Ishikawa (cell line): ENCODE measurements around the gene EPB41.

ENCODE experiments used
- CEBPB ChIP-seq: IDR thresholded peaks from 2 replicates; pipeline ENCODE4 v1.6.1; 2012
- CREB1 ChIP-seq: IDR thresholded peaks from 2 replicates; pipeline ENCODE4 v1.6.1; 2012; ENCODE audit warnings: low read depth
- EGR1 ChIP-seq: IDR thresholded peaks from 2 replicates; pipeline ENCODE4 v1.6.1; 2012
- EP300 ChIP-seq: IDR thresholded peaks from 2 replicates; pipeline ENCODE4 v1.6.1; 2012; ENCODE audit warnings: borderline replicate concordance
- FOXM1 ChIP-seq: IDR thresholded peaks from 2 replicates; pipeline ENCODE4 v1.6.1; 2012; ENCODE audit warnings: low read depth, borderline replicate concordance
- NFIC ChIP-seq: IDR thresholded peaks from 2 replicates; pipeline ENCODE4 v1.6.1; 2012
- RAD21 ChIP-seq: IDR thresholded peaks from 2 replicates; pipeline ENCODE4 v1.6.1; 2012; ENCODE audit warnings: low read depth
- TAF1 ChIP-seq: IDR thresholded peaks from 2 replicates; pipeline ENCODE4 v1.6.1; 2012; ENCODE audit warnings: low read depth, mild to moderate bottlenecking
- TCF12 ChIP-seq: IDR thresholded peaks from 2 replicates; pipeline ENCODE4 v1.6.1; 2012; ENCODE audit warnings: low read depth
- TEAD4 ChIP-seq: IDR thresholded peaks from 2 replicates; pipeline ENCODE4 v1.6.1; 2012
- YY1 ChIP-seq: IDR thresholded peaks from 2 replicates; pipeline ENCODE4 v1.6.1; 2012; ENCODE audit warnings: low read depth
- ZBTB7A ChIP-seq: IDR thresholded peaks from 2 replicates; pipeline ENCODE4 v1.6.1; 2012; ENCODE audit warnings: low read depth
- TF ChIP-seq, protein P1 (sequence below): IDR thresholded peaks from 2 replicates; pipeline ENCODE4 v1.6.1; 2012; ENCODE audit warnings: low read depth, mild to moderate bottlenecking
- TF ChIP-seq, protein P2 (sequence below): IDR thresholded peaks from 2 replicates; pipeline ENCODE4 v1.6.1; 2012
- TF ChIP-seq, protein P3 (sequence below): IDR thresholded peaks from 2 replicates; pipeline ENCODE4 v1.6.1; 2012

EPB41 gene

DNA sequence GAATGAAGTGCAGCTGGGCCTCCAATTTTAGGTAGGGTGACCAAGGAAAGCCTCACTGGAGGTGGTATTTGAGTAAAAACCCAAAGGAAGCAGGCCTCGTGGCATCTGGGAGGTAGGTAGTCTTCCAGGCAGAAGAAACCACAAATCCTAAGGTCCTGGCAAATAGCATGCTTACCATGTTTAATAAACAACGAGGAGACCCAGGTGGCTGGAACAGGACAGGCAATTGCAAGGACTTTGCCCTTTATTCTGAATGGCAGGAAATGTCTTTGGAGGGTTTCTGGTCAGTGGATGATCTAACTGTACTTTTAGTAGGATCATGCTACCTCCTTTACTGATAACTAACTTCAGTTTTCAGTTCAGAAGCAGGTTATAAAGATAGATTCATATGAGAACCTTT lies 52.2 kb downstream of the EPB41 start:
- no peak for TF ChIP-seq ZBTB7A
- no peak for TF ChIP-seq NFIC
- TF ChIP-seq CREB1 = no peak
- TF ChIP-seq EP300 = no peak
- no peak for TF ChIP-seq FOXM1
- no peak for TF ChIP-seq CEBPB
- TF ChIP-seq RAD21 = no peak
- TF ChIP-seq TCF12 = no peak
- TF ChIP-seq TAF1 = no peak
- TF ChIP-seq TEAD4 = no peak
- TF ChIP-seq, protein P1, sequence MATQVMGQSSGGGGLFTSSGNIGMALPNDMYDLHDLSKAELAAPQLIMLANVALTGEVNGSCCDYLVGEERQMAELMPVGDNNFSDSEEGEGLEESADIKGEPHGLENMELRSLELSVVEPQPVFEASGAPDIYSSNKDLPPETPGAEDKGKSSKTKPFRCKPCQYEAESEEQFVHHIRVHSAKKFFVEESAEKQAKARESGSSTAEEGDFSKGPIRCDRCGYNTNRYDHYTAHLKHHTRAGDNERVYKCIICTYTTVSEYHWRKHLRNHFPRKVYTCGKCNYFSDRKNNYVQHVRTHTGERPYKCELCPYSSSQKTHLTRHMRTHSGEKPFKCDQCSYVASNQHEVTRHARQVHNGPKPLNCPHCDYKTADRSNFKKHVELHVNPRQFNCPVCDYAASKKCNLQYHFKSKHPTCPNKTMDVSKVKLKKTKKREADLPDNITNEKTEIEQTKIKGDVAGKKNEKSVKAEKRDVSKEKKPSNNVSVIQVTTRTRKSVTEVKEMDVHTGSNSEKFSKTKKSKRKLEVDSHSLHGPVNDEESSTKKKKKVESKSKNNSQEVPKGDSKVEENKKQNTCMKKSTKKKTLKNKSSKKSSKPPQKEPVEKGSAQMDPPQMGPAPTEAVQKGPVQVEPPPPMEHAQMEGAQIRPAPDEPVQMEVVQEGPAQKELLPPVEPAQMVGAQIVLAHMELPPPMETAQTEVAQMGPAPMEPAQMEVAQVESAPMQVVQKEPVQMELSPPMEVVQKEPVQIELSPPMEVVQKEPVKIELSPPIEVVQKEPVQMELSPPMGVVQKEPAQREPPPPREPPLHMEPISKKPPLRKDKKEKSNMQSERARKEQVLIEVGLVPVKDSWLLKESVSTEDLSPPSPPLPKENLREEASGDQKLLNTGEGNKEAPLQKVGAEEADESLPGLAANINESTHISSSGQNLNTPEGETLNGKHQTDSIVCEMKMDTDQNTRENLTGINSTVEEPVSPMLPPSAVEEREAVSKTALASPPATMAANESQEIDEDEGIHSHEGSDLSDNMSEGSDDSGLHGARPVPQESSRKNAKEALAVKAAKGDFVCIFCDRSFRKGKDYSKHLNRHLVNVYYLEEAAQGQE = no peak
- TF ChIP-seq, protein P2, sequence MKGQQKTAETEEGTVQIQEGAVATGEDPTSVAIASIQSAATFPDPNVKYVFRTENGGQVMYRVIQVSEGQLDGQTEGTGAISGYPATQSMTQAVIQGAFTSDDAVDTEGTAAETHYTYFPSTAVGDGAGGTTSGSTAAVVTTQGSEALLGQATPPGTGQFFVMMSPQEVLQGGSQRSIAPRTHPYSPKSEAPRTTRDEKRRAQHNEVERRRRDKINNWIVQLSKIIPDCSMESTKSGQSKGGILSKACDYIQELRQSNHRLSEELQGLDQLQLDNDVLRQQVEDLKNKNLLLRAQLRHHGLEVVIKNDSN = no peak

DNA sequence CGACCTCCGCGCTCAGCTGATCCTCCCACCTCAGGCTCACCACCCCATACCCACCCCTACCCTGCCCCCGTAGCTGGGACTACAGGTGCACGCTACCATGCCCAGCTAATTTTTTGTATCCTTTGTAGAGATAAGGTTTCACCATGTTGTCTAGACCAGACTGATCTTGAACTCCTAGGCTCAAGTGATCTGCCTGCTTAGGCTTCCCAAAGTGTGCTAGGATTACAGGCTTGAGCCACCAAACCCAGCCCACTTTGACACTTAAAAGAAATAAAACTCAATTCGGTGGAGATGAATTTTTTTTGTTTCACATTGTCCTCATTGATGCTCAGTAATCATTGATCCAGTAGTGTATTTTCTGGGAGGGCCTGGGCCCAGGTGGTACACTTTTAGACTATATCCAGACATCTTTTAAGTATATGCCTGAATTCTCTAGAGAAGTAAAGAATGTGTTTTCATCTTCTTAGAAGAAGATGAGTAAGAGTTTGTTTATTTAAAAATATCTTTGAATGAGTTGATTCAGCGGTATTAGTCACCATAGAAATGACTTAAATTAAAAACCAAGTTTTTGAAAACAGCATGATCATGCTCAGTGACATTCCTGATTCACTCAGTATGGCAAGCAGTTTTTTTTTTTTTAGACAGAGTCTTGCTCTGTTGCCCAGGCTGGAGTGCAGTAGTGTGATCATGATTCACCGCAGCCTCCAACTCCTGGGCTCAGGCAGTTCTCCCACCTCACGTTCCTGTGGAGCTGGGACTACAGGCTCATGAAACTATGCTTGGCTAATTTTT lies 57.8 kb downstream of the EPB41 start:
- TF ChIP-seq CREB1 (no peak), FOXM1 (no peak), YY1 (no peak), EP300 (no peak), TAF1 (no peak), TEAD4 (no peak), ZBTB7A (no peak), EGR1 (no peak), TCF12 (no peak), CEBPB (no peak), NFIC (no peak), RAD21 (no peak)
- TF ChIP-seq, protein P3, sequence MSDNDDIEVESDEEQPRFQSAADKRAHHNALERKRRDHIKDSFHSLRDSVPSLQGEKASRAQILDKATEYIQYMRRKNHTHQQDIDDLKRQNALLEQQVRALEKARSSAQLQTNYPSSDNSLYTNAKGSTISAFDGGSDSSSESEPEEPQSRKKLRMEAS = no peak
- TF ChIP-seq, protein P1 = no peak
- TF ChIP-seq, protein P2 = no peak

DNA sequence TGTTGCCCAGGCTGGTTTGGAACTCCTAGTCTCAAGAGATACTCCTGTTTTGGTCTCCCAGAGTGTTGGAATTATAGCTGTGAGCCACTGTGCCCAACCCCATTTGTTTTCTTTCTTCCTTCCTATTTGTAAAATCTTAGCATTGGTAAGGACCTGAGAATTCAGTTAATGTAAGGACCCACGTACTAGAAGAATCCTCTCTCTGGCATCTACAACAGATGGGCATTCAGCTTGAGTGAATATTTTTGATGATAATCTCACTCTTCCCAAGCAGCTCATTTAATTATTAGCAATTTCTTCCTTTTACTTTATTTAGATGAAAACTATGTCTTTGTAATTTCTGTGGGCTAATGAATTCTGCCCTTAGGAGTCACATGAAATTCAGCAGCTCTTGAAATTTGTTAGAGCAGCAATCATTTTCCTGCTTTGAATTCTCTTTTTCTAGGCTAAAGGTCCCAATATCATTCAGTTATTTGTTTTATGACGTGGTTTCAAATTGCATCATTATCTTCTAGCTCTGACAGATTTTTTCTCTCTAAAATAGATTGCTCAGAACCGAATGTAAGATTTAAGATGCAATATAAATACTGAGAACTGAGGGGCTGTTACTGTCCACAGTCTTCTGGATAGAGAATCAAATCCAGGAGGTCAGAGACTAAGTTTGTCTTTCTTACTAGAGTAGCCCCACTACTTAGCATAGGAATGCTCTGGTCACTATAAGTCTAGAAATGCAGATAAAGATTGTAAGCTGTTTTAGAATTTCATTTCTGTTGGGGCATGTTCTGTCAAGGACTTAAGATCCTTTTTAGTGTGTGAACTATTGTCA lies 59.4 kb downstream of the EPB41 start:
- no peak for TF ChIP-seq RAD21
- TF ChIP-seq EP300 = no peak
- TF ChIP-seq TEAD4 = no peak
- TF ChIP-seq NFIC = no peak

DNA sequence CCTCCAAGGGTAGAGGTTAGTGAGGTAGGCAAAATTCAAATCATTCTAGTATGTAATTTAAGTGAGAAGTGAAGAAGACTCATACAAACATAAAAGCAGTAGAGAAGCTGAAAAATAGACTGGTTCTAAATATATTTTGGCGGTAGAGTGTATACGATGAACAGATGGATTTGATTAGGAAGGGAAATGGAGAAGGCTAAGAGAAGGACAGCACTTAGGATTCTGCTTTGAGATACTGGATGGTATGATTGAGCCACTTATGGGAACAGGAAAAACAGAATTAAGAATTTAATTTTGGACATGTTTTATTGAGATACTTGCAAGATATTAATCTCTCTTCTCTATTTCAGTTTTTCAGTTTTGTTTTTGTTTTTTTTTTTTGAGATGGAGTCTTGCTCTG lies 60.1 kb downstream of the EPB41 start:
- TF ChIP-seq RAD21 = no peak
- no peak for TF ChIP-seq CEBPB
- TF ChIP-seq TAF1 = no peak
- TF ChIP-seq, protein P1 = no peak
- TF ChIP-seq, protein P3 = no peak
- TF ChIP-seq TCF12 = no peak
- TF ChIP-seq ZBTB7A = no peak
- TF ChIP-seq, protein P2 = no peak
- no peak for TF ChIP-seq EGR1
- TF ChIP-seq CREB1 = no peak
- TF ChIP-seq EP300 = no peak
- no peak for TF ChIP-seq TEAD4
- TF ChIP-seq FOXM1 = no peak
- TF ChIP-seq YY1 = no peak
- TF ChIP-seq NFIC = no peak
